Measurements from ENCODE around the gene MBD5. TPM values are rescaled to one million over a fixed set of nuclear protein-coding genes. Genes with fewer than 3 reads are reported as not detected.

Gene MBD5
- total RNA-seq, 8 experiments from 2014 or later = 20.2 to 88.4 (median 34.8) TPM

GRCh38 chr2:148565272-148565894 lies 544.5 kb downstream of the MBD5 start:
- in situ Hi-C loops (cut with MboI; ENCODE audit: low pct_unique_long_range_greater_than_20kb in 2 of 9, low sequenced_read_pairs in 9 of 9, unreplicated experiment in 9 of 9) = no loop called here
- H3K4me1 ChIP-seq (replicated peaks in 1 of 2) = no peaks in the 10 kb centered on the region
- peak in 2 of 8 experiments; percentile 44 to 58 for ATAC-seq (replicated peaks in 6 of 8)
- no peak overlapping the region for H3K27ac ChIP-seq
- WGBS, 10 experiments = 0 to 100% (median 70%) methylated on average over 1 to 4 of the region's 4 CpGs
- no peak overlapping the region for H3K4me3 ChIP-seq

Other genes starting within 250 kb of the MBD5 start
- 10 to 100 TPM in 6 of 8 experiments, 1 to 10 TPM in 2; 9.3 to 56.9 (median 35.3) TPM for gene ACVR2A, start 176.1 kb upstream of the MBD5 start, total RNA-seq
- 10 to 100 TPM; 24.6 to 57.7 (median 45.9) TPM for gene ORC4, start 354 bp upstream of the MBD5 start, total RNA-seq